DND-41 (cell line): Measurements from ENCODE around the gene ADARB2.

Experiments
- CTCF ChIP-seq: IDR thresholded peaks from 2 replicates; pipeline ENCODE4 v1.5.1; 2012; ENCODE audit warnings: borderline replicate concordance, low read length, moderate library complexity, mild to moderate bottlenecking; ENCODE audit not compliant: poor library complexity, severe bottlenecking; ENCODE audit errors: extremely low read depth
- EZH2 ChIP-seq: IDR thresholded peaks from 3 replicates; pipeline ENCODE4 v1.6.1; 2012; ENCODE audit warnings: borderline replicate concordance, low read depth, mild to moderate bottlenecking, moderate library complexity, low read length, inconsistent platforms; ENCODE audit not compliant: severe bottlenecking

- no peak for TF ChIP-seq CTCF
- TF ChIP-seq EZH2, result no peak
Measured at GRCh38 chr10:1173091-1173490, 564.2 kb downstream of the ADARB2 start.
